Posterior vena cava (tissue), 2 donors: Measurements from ENCODE around the gene EIF3C. TPM values are rescaled to one million over a fixed set of nuclear protein-coding genes. Genes with fewer than 3 reads are reported as not detected.
"Not testable (repeated sequence)": the region's sequence is repeated elsewhere in the genome, so short reads cannot be mapped to it uniquely, and the experiment has no call there.

Experiments
- DNase-seq: peaks from one replicate; pipeline ENCODE4 v3.0.0-alpha.2; 2020; ENCODE audit warnings: low spot score
- intact Hi-C, 2 donors: fragments of 100-400 bp; cut with DNase I; formaldehyde crosslinking; loops; one replicate each; pipeline versions ENCODE4 v1.14.1 to v1.14.2; 2022 to 2023
- microRNA-seq, 2 donors: library from miRNA; unstranded; fragments of <30 nt; microRNA quantifications; one replicate each; pipeline ENCODE4 v1.2.0, GENCODE V29; 2020 to 2021; ENCODE audit warnings: borderline microRNAs expressed in 2 of 2
- total RNA-seq, 2 donors: library from RNA; stranded (reverse); fragmentation: NEBNext Ultra II Directional; extraction: Animal tissue kit (Norgen Biotek cat#: 25700); gene quantifications; one replicate each; pipeline ENCODE4 v1.2.1, GENCODE V29; 2021
- donor health status: DM: yes; HTN: yes; CAD: no.
- donor health status: DM: yes; HTN: yes; CAD: no.

The EIF3C gene
- total RNA-seq, 2 donors from 2014 or later: 295 to 494 TPM

GRCh38 chr16:28740631-28741030, 29.4 kb downstream of the EIF3C start:
- intact Hi-C loops, DNase-seq: not testable (repeated sequence)

- intact Hi-C loops, DNase-seq: not testable (repeated sequence)
Observed at GRCh38 chr16:28741295-28741694, 30.0 kb downstream of the EIF3C start.

GRCh38 chr16:28746618-28747350, 35.5 kb downstream of the EIF3C start:
- intact Hi-C loops, DNase-seq: not testable (repeated sequence)

GRCh38 chr16:28749997-28750465, 38.8 kb downstream of the EIF3C start:
- intact Hi-C loops: not testable (repeated sequence)
- peak; percentile 66 for DNase-seq

GRCh38 chr16:28750469-28751067, 39.3 kb downstream of the EIF3C start:
- DNase-seq, intact Hi-C loops: not testable (repeated sequence)

- intact Hi-C loops, DNase-seq: not testable (repeated sequence)
Observed at GRCh38 chr16:28751487-28751886, 40.2 kb downstream of the EIF3C start, which contains the start of gene NPIPB9. TSS of gene NPIPB9 (plus strand) at chr16:28751787.

GRCh38 chr16:28781697-28782096, 70.4 kb downstream of the EIF3C start:
- DNase-seq, intact Hi-C loops: not testable (repeated sequence)

- intact Hi-C loops, DNase-seq: not testable (repeated sequence)
Observed at GRCh38 chr16:28782357-28782756, 71.1 kb downstream of the EIF3C start.

Small RNAs within 50 kb of the gene (microRNA-seq; reads per million reads assigned to microRNA genes)
- gene MIR6862-2: 0 reads per million in 2 donors

Other genes with a start within 250 kb of the EIF3C start
- not detected for gene NPIPB7, start 239.1 kb upstream of the EIF3C start, total RNA-seq
- gene CLN3, start 219.4 kb upstream of the EIF3C start, total RNA-seq: 10 to 100 TPM; 15.7 to 22.8 TPM
- 1 to 10 TPM; 2.1 to 2.7 TPM for gene APOBR, start 216.8 kb upstream of the EIF3C start, total RNA-seq
- not detected for gene IL27, start 204.6 kb upstream of the EIF3C start, total RNA-seq
- 100 to 1,000 TPM in 1 of 2 donors, 10 to 100 TPM in 1; 95.3 to 159 TPM for gene NUPR1, start 172.5 kb upstream of the EIF3C start, total RNA-seq
- 10 to 100 TPM; 18.3 to 24.3 TPM for gene SGF29, start 157.5 kb upstream of the EIF3C start, total RNA-seq
- 1 to 10 TPM in 1 of 2 donors, under 1 TPM in 1; 0.65 to 1.1 TPM for gene SULT1A2, start 114.4 kb upstream of the EIF3C start, total RNA-seq
- gene SULT1A1, start 101.4 kb upstream of the EIF3C start, total RNA-seq: 10 to 100 TPM in 1 of 2 donors, 1 to 10 TPM in 1; 8.9 to 16.7 TPM
- 1 to 10 TPM in 1 of 2 donors, not detected in 1; 1.2 TPM for gene NPIPB8, start 73.4 kb upstream of the EIF3C start, total RNA-seq
- gene NPIPB9, start 40.3 kb downstream of the EIF3C start, total RNA-seq: 1 to 10 TPM in 1 of 2 donors, under 1 TPM in 1; 0.29 to 3.8 TPM
- gene ATXN2L, start 111.5 kb downstream of the EIF3C start, total RNA-seq: 10 to 100 TPM; 66.5 to 72.2 TPM
- 10 to 100 TPM; 74.4 to 76.2 TPM for gene TUFM, start 134.9 kb downstream of the EIF3C start, total RNA-seq
- gene SH2B1, start 152.4 kb downstream of the EIF3C start, total RNA-seq: 10 to 100 TPM; 27.6 to 31.0 TPM
- 1 to 10 TPM in 1 of 2 donors, under 1 TPM in 1; 0.42 to 1.3 TPM for gene ATP2A1, start 167.0 kb downstream of the EIF3C start, total RNA-seq
- gene RABEP2, start 213.8 kb downstream of the EIF3C start, total RNA-seq: 10 to 100 TPM; 10.3 to 13.7 TPM
- gene CD19, start 220.5 kb downstream of the EIF3C start, total RNA-seq: under 1 TPM; 0.32 to 0.33 TPM
- gene NFATC2IP, start 239.5 kb downstream of the EIF3C start, total RNA-seq: 10 to 100 TPM; 19.5 to 20.2 TPM